Cardiac muscle cell (in vitro differentiated cells and primary cell): Measurements from ENCODE around the gene RARRES2. TPM values are rescaled to one million over a fixed set of nuclear protein-coding genes. Genes with fewer than 3 reads are reported as not detected.

Experiments used
- DNase-seq, 2 donors: peaks; one replicate each; pipeline versions ENCODE4 v3.0.0 to v3.0.0-alpha.2; 2010 to 2017; ENCODE audit warnings: low read depth in 1 of 2, low spot score in 1 of 2
- H3K27ac ChIP-seq: fragments of 200-600 bp; sonication (generic); 2 replicates; pipeline ENCODE4 v1.5.1; 2016
- H3K27me3 ChIP-seq: fragments of 200-600 bp; sonication (generic); 2 replicates; pipeline ENCODE4 v1.6.0; 2016; ENCODE audit warnings: control low read depth
- H3K36me3 ChIP-seq: fragments of 200-600 bp; sonication (generic); 2 replicates; pipeline ENCODE4 v1.5.1; 2016; ENCODE audit warnings: control low read depth
- H3K4me1 ChIP-seq: fragments of 200-600 bp; sonication (generic); 2 replicates; pipeline ENCODE4 v1.8.1; 2017; ENCODE audit warnings: low read depth, mild to moderate bottlenecking, mixed run types
- H3K4me3 ChIP-seq: fragments of 200-600 bp; sonication (generic); 2 replicates; pipeline ENCODE4 v1.5.1; 2016; ENCODE audit warnings: mild to moderate bottlenecking
- H3K9me3 ChIP-seq: fragments of 200-600 bp; sonication (generic); 2 replicates; pipeline ENCODE4 v1.5.1; 2017; ENCODE audit warnings: low read depth, mild to moderate bottlenecking, control low read depth
- polyA plus RNA-seq: library from polyadenylated mRNA; unstranded; fragments of >200 nt; fragmentation: Nextera tagmentation; extraction: Ambion mirVana; gene quantifications from 2 replicates; pipeline ENCODE4 v1.2.1, GENCODE V29; 2016
- total RNA-seq: library from RNA; depleted of rRNA; stranded (reverse); fragments of >200 nt; gene quantifications from 2 replicates; pipeline ENCODE4 v1.2.3, GENCODE V29; 2016
- TF ChIP-seq, protein P1 (sequence below): IDR thresholded peaks from 2 replicates; pipeline ENCODE4 v1.5.1; 2012; ENCODE audit warnings: low read depth, mild to moderate bottlenecking, low read length

The RARRES2 gene
- total and polyA plus RNA-seq, 2 experiments from 2014 or later = 5.5 to 8.3 TPM

DNA sequence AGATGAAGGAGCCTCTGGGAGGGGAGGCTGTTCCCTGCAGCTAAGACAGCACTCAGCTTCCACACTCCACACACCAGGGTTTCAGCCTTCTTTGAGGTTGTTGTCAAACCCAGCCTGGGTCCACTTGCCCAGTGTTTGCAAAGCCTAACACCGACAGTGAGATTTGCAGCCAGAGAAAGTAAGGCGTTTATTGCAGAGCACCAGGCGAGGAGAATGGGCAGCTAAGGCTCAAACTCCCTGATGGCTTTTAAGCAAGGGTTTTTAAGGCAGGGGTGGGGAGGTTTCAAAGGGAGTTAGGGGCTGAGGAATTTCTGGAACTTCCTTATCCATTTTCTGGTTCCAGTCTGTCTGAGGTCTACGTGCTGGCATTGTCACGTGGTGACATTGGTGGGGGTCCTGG lies 33.0 kb upstream of the RARRES2 start:
- TF ChIP-seq, protein P1, sequence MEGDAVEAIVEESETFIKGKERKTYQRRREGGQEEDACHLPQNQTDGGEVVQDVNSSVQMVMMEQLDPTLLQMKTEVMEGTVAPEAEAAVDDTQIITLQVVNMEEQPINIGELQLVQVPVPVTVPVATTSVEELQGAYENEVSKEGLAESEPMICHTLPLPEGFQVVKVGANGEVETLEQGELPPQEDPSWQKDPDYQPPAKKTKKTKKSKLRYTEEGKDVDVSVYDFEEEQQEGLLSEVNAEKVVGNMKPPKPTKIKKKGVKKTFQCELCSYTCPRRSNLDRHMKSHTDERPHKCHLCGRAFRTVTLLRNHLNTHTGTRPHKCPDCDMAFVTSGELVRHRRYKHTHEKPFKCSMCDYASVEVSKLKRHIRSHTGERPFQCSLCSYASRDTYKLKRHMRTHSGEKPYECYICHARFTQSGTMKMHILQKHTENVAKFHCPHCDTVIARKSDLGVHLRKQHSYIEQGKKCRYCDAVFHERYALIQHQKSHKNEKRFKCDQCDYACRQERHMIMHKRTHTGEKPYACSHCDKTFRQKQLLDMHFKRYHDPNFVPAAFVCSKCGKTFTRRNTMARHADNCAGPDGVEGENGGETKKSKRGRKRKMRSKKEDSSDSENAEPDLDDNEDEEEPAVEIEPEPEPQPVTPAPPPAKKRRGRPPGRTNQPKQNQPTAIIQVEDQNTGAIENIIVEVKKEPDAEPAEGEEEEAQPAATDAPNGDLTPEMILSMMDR = no peak

DNA sequence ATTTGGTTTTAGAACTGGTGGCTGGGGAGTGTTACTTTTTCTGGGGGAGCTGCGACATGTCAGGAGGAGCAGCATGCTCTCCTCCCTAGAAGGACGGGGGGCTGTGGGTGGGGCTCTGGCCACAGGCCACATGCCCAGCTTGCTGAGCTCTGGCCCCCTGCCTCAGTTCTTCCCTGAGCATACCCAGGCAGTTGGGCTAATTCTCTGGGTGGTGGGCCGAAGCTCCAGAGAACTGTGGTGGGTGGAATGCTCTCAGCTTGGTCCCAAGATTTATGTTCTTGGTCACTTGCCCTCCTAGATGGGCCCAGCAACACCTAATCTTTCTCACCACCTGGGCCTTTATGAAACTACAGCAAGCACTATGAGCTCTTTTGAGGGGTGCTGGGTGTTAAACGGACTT lies 32.6 kb upstream of the RARRES2 start:
- no peak for DNase-seq
- no peak overlapping the region for H3K4me3 ChIP-seq
- H3K9me3 ChIP-seq = no peaks in the 10 kb centered on the region
- TF ChIP-seq, protein P1 = no peak
- no peaks in the 10 kb centered on the region for H3K27me3 ChIP-seq
- H3K27ac ChIP-seq = peak overlapping the region; percentile 92
- peaks cover 16% of the 10 kb centered on the region for H3K36me3 ChIP-seq
- peaks cover 44% of the 10 kb centered on the region for H3K4me1 ChIP-seq

More for the DNA sequence above, 33.0 kb upstream of the RARRES2 start:
- Histone ChIP-seq H3K27ac (peak overlapping the region; percentile 92), H3K4me1 (peaks cover 44% of the 10 kb centered on the region), H3K36me3 (peaks cover 16% of the 10 kb centered on the region), H3K9me3 (no peaks in the 10 kb centered on the region), H3K4me3 (no peak overlapping the region), H3K27me3 (no peaks in the 10 kb centered on the region)
- peak in 1 of 2 donors; percentile 61 for DNase-seq

DNA sequence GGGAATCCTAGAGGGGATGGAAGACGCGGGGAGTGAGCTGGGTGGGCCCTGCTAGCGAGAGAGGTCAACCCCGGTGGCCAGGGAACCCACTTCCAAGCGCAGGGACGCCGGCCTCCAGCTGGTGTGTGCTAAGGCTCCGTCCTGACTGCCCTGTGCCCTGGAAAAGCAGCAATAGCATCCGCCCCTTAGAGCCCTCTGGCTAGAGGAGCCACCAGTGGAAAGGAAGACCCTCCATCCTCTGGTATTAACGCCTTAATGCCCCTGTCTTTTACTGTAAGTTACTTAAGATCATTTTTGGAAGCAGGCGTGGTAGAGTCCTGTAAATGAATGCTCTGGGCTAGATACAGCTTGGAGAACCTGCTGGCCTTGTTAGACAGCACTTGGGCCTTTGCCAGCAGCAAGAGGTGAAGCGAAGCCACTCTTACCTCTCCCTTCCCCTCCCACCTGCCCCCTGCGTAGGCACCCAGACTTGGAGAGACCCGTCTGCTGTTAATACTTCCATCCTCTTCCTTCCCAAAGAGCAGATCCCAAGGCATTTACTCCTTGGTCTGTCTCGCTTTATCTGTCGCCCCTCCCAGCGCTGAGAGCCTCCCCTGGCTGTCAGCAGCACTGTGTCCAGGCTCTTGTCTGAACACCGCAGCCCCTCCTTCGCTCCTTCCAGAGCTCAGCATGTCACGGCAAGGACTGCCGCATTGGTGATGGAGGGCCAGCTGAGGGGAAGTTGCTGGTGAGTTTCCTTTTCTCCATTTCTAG lies 31.8 kb upstream of the RARRES2 start:
- peaks cover 16% of the 10 kb centered on the region for H3K36me3 ChIP-seq
- peak in 1 of 2 donors; percentile 82 for DNase-seq
- H3K4me1 ChIP-seq = peaks cover 44% of the 10 kb centered on the region
- TF ChIP-seq, protein P1 = no peak
- no peaks in the 10 kb centered on the region for H3K27me3 ChIP-seq
- H3K4me3 ChIP-seq = no peak overlapping the region
- H3K27ac ChIP-seq = peak overlapping the region; percentile 92
- no peaks in the 10 kb centered on the region for H3K9me3 ChIP-seq

DNA sequence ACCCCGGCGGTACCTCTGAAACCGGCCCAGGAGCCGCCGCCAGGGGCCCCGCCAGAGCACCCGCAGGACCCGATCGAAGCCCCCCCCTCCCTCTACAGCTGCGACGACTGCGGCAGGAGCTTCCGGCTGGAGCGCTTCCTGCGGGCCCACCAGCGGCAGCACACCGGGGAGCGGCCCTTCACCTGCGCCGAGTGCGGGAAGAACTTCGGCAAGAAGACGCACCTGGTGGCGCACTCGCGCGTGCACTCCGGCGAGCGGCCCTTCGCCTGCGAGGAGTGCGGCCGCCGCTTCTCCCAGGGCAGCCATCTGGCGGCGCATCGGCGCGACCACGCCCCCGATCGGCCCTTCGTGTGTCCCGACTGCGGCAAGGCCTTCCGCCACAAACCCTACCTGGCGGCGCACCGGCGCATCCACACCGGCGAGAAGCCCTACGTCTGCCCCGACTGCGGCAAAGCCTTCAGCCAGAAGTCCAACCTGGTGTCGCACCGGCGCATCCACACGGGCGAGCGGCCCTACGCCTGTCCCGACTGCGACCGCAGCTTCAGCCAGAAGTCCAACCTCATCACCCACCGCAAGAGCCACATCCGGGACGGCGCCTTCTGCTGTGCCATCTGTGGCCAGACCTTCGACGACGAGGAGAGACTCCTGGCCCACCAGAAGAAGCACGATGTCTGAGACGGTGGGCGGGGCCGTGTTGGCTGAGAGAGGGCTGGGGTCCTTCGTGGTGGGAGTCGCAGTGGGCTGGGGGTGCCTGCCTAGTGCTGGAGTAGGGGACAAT lies 31.0 kb upstream of the RARRES2 start:
- no peak overlapping the region for H3K4me3 ChIP-seq
- no peak for DNase-seq

DNA sequence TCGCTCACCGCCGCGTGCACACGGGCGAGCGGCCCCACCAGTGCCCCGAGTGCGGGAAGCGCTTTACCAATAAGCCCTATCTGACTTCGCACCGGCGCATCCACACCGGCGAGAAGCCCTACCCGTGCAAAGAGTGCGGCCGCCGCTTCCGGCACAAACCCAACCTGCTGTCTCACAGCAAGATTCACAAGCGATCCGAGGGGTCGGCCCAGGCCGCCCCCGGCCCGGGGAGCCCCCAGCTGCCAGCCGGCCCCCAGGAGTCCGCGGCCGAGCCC lies 30.5 kb upstream of the RARRES2 start:
- TF ChIP-seq, protein P1 = no peak
- no peaks in the 10 kb centered on the region for H3K27me3 ChIP-seq
- no peak overlapping the region for H3K4me3 ChIP-seq
- no peak for DNase-seq
- no peaks in the 10 kb centered on the region for H3K9me3 ChIP-seq
- H3K36me3 ChIP-seq = peaks cover 16% of the 10 kb centered on the region
- peak overlapping the region; percentile 92 for H3K27ac ChIP-seq
- H3K4me1 ChIP-seq = peaks cover 47% of the 10 kb centered on the region

More for the DNA sequence above, 31.0 kb upstream of the RARRES2 start:
- TF ChIP-seq, protein P1 = no peak
- H3K27me3 ChIP-seq = no peaks in the 10 kb centered on the region
- H3K4me1 ChIP-seq = peaks cover 47% of the 10 kb centered on the region
- H3K27ac ChIP-seq = peak overlapping the region; percentile 92
- no peaks in the 10 kb centered on the region for H3K9me3 ChIP-seq
- peaks cover 16% of the 10 kb centered on the region for H3K36me3 ChIP-seq
